Right hindlimb (tissue), 1 donor: ENCODE results near the gene MEGF9.

Experiments
- DNase-seq: peaks from one replicate; pipeline ENCODE4 v3.0.0-alpha.2; 2018

MEGF9 gene

DNA sequence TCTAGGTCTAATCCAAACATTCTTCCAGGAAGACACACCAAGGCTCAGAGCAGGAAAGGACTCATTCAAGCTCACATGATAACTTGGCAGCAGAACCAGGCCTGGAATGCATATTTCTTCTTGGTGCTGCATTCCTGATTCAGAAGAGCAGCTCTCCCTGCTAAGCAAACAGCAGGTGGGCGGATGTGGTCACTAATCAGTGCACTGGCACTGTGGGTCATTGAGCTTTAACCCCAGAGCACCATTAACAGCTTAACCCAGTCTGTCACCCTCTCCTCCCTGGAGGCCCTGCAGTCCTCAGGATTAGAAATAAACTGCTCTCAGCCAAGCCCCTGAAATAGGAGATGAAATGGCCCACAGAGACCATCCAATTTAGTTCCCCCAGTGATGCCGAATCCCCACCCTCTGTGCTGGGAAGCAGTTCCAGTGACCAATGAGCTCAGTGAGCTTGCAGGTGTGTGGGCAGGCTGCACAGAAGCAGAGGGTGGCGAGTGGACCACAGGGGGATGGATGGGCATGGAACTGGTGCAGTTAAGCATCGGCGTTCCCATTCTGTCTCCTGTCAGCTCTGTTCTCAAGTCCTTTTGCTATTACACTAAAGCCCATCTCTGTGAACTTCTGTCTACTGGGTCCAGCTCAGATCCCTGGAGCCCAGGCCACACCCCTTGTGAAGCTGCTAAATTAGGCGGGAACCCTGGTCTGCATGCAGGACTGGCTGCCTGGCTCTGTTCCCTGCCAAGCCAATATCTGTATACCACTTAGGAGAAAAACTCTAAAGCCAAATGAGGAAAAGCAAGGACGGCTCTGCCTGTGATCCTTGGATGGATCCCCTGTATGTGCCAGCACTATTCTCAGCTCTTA lies 16.6 kb upstream of the MEGF9 start:
- DNase-seq = peak; percentile 36

DNA sequence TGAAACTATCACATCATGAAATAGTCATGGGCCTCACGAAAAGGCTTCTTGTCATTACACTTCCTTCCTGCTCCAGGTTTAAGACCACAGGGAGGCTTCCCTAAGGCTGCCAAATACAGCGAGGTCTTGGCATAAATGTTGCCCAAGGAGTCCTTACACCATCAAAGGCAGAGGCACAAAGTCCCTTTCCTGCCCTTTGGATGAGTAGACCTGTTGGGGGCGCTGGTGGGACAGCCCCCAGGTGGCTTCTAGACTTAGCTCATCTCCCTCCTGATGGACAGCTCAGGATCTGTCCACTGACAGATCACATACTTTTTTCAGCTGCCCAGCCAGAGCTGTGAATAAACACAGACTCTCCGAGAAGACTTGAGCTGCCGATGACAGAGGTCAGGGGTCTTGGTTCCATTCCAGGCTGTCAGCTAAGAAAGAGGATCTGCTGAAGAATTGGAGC lies 15.5 kb upstream of the MEGF9 start:
- DNase-seq = no peak

DNA sequence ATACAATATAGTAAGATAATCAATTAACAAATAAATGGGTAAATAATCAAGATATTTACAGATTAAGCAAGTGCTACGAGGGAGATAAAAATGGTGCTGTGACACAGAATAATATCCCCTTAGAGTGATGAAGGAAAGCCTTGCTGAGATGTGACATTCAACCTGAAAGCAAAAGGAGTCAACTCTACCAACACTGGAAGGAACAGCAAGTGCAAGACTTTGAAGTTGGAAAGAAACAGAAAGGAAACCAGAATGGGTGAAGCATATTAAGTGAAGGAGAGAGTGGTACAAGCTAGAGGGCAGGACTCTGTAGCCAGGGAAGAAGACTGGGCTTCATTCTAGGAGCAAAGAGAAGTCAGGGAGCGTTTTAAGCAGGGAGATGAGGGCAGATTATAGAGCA lies 12.2 kb upstream of the MEGF9 start:
- DNase-seq = no peak

DNA sequence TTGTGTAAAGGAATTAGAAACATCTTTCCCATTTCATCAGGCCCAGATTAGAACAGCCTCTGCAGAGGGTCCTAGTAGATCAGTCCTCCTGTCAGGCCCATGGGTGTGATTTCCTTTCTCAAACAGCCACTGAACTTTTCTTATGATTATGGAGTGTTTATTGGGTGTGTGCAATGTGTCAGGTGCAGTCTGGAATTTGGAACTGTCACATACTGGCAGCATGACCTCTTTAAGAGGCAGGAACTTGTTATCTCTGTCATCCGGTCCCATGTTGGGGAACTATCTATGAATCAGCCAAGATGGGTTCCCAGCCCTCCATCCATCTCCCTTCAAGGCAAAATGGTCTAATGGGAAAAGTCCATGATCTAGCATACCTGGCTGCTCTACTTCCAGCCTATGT lies 11.6 kb upstream of the MEGF9 start:
- DNase-seq = no peak

DNA sequence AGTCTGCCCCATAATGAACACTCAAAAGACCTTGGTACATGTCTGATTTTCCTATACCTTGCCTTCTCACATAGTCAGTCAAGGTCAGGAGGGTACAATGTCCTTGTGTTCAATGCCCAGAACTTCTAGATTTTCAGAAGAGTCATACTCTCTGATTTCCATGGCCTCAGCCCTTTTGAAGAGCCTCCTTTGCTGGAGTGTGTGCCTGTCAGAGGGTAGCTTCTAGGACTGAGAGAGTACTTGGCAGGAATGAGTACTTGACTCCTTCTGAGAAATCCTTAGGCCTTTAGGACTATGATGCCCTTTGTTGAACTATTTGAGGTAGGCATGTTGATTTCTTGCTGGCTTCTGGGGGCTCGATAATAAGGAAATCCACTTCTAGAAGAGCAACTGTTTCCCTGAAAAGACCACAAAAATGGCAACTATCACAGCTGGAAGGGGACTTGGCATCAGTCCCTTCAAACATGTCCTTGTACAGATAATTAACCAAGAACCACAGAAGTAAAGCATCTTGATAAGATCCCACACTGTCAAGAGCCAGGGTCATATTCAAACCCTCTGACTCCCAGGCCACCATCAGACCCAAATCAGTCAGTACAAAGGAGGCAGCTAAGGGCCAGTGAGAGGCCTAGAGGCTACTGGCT lies 10.6 kb upstream of the MEGF9 start:
- DNase-seq = no peak

DNA sequence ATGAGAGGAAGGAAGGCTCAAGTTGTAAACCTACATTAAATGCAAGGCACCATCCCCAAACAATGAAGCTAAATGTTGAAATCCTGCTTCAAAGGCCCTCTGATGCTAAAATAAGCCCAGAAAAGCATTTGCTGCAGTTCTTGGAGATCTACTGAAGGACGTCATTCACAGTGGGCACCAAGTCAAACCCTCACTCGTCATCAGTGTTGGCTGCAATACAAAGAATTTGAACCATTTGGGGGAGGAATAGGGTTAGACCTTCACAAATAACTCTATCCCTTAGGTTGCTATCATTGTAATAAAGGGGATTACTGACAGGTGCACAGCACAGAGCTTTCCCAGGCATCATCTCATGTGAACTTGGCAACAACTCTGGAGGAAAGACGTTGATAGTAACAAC lies 9.3 kb upstream of the MEGF9 start:
- no peak for DNase-seq

DNA sequence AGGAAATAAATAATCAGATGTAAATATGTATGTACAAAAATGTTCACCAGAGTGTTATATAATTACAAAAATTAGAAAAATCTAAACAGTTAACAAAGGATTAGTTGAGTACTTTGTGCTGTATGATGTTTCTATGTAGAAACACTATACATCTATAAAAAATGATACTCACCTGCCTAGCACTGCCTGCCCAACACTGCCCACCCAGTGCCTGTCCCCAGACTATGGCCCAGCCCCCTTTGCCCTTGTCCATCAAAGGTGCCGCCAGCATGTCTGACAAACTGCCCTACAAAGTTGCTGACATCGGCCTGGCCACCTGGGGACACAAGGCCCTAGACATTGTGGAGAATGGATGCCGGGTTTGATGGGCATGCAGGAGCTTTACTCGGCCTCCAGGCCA lies 6.1 kb upstream of the MEGF9 start:
- no peak for DNase-seq

DNA sequence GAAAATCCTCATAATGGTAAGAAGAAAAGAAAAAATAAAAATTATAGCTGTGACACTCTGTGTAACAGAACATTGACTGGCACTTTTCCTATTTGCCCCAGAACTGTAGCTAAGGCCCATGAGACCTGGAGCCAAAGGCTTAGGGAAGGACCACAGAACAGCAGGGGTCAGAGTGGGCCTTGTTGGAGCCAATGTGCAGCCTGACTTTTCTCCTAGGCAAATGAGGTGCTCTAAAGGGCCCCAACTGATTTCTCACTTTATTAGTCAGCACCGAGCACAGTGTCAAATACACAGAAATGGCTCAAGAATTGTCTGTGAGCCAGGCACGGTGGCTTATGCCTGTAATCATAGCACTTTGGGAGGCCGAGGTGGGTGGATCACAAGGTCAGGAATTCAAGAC lies 4.0 kb upstream of the MEGF9 start:
- no peak for DNase-seq

DNA sequence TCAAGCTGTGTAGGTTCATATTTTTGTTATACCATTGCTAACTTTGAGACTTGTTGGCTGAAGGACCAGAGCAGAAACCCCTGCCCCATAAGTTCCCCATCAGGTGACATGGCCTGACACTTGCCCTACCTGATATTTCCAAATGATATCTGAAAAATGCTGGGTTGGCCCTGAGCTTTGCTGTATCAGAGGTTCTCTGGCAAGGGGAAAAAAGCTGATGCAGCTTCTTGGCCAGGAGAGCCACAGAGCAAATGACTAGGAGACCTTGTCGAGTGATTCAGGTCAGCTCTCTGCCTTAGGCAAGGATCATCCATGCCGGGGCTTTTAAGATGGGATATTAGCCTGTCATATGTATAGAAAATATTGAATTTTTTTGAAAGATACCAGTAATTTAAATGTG lies 2.9 kb upstream of the MEGF9 start:
- no peak for DNase-seq

DNA sequence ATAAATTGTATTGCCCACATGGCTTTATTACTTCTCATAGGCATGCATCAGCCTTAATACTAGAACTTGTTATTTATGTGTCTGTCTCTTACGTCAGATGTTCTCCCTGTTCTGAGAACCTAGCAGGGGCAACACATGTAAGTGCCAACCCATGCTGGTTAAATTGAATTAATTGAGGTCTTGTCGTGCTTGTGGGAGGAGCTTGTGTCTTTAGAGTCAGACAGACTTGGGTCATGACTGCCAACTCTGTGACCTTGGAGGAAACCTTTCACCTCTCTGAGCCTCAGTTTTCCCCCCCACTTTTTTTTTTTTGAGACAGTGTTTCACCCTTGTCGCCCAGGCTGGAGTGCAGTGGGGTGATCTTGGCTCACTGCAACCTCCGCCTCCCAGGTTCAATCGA lies 2.2 kb upstream of the MEGF9 start:
- no peak for DNase-seq

DNA sequence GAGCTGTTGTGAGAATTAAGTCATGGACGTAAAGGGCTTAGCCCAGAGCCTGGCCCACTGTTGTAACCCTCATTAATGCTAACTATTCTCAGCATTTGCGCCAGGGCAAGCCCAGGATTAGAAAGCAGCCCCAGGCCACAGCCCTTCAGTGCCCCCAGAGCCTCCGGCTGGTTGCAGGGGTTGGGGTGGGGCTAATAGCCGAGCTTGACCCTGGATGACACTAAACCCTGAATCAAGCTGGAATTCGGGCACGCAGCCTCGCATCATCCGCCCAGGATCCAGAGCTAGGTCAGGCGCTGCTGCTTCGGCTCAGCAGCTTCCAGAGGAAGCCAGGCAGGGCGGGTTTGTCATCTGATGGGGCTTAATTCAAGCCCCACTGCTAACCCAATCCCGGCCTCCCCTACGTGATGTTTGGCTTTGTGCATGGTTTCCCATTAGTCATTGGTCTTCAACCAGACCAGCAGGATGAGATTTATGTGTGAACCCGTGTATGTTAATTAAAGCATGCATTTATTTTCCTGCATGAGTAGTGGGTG lies 1.2 kb upstream of the MEGF9 start:
- peak; percentile 48 for DNase-seq

DNA sequence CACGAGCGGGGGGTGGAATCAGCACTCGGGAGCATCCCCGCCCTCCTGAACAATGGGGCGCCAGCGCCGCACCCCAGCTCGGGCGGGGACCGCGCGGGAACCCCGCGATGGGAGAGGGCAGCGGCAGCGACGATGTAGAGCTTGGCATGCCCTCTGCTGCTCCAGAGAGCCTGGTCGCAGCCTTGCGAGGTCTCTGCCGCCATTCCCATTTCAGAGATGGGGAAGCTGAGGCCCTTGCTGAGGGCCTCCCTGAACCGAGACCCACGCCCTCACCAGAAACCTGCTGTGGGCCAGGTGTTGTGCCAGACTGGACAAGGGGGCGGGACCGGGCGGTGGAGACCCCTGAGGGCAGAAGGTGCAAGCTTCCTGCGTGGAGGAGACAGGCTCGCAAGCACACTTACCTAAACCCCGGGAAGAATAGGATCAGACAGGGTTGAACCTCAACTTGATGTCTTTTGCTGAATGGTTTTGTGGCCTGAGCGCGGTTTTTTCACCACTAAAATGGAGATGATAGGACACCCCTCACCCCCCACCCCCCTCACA lies 647 bp upstream of the MEGF9 start:
- no peak for DNase-seq

DNA sequence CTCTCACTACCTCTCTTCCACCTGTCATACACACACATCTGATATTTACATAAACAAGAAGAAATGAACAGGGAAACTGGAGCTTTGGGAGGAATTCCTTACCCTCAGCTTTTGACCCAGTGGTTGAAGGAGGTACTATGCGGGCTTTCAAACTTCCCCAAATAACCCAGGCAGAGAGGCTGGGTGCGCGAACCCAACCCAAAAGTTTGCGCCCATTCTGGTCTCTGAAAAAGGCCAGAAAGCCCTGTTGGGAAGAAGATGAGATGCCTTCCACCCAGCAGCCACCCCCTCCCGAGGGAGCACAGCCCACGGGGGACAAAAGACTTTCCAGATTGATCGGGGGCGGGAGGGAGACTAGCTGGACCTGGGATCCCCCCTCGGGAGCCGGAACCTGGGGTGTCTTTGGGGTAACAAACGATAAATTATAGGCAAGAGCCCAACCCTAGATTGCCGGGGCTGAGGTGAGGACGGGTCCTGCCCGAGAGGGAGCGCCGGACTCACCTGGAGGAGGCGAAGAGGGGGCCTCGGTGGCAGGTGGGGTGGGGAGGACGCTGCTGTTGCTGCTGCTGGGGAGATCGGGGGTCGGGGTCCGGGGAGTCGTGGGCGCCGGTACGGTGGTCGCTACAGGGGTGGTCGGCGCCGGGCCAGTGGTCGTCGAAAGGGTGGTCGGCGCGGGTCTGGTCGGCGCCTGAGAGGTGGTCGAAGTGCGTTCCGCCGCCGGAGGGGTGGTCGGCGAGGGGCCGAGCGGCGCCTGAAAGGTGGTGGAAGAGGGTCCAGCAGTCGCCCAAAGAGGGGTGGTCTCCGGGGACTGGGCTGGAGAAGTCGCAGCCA lies 798 bp downstream of the MEGF9 start:
- DNase-seq = peak; percentile 51

DNA sequence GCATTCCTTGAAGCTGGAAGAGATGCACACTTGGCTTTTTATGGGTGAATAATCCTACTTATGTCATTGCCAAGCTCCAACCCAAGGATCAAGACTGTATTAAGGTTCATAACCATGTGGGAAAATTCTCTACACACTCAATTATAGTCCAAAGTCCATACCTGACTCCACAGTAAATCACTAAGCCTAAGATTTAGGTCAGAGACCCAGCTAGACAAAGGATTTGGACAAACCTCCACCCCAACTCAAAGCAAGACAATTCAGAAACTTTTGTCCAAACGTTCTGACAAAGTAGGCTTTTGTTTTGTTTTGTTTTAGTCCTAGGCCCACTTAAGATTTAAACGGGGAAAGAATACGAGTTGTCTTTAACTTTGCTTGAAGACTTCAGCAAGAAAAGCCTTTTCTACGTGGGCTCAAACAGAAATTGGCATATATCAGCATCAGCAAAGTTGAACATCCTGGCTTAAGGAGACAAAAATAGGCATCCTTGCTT lies 1.7 kb downstream of the MEGF9 start:
- no peak for DNase-seq

DNA sequence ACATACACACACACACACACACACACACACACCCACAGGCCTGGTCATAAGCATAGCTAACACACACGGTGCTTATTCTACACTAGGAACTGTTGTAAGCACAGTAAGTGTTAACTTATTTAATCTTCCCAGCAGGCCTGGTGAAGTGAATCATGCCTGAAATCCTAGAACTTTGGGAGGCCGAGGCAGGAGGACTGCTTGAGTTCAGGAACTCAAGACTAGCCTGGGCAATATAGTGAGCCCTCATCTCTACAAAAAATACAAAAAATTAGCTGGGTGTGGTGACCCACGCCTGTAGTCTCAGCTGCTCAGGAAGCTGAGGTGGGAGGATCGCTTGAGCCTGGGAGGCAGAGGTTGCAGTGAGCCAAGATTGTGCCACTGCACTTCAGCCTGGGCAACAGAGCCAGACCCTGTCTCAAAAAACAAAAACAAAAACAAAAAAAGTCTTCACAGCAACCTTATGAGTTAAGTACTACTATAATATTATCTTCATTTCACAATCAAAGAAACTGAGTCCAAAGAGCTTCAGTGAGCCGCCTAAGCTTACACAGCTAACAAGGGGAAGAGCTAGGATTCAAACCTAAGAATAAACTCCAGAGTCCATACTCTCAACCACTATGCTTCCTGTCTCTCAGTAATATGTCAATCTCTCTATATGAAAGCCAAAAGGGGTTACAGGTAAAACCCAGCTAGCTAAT lies 2.3 kb downstream of the MEGF9 start:
- DNase-seq = no peak

DNA sequence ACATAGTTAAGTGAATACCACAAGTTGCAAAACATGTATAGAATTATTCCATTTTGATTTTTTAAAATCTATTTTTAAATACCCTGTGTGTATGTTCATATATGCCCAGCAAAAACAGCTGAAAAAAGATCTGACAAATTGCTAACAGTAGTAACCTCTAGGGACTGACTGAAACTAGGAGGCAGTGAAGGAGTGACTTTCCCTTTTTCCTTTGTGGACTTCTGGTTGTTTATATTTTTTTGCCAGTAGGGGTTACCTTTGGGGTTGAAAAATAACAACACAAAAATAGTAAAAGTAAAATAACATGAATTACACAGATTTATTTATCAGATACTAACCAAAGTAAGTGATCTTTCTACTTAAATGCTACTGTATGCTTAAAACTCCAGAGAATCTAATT lies 2.9 kb downstream of the MEGF9 start:
- DNase-seq = no peak

DNA sequence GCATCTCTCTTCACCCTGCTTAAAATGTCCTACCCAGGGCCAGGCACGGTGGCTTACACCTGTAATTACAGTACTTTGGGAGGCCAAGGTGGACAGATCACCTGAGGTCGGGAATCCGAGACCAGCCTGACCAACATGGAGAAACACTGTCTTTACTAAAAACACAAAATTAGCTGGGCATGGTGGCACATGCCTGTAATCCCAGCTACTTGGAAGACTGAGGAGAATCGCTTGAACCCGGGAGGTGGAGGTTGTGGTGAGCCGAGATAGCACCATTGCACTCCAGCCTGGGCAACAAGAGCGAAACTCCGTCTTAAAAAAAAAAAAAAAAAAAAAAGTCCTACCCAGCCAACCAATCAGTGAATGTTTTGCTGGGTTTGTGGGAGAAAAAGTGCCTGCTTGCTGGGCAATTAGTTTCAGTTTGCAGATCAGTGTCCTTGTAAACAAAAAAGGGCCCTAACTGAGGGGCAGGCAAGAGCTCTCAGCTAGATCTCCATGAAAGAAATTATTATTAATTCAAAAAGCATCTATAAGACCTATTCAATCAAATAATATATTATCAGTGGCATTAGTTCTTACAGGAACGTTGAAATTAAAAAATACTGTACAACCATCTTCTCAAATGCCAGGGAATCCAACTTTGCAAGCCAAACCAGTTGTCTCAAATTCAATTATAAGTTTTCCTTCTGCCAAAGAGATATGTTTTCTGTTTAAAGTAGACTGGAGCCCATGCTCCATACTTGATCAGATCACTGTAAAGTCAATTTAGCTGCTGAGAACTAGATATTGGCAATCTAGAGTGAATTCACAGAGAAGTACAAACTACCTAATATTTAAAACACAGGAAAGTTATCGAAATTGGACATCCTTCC lies 3.9 kb downstream of the MEGF9 start:
- DNase-seq = no peak

DNA sequence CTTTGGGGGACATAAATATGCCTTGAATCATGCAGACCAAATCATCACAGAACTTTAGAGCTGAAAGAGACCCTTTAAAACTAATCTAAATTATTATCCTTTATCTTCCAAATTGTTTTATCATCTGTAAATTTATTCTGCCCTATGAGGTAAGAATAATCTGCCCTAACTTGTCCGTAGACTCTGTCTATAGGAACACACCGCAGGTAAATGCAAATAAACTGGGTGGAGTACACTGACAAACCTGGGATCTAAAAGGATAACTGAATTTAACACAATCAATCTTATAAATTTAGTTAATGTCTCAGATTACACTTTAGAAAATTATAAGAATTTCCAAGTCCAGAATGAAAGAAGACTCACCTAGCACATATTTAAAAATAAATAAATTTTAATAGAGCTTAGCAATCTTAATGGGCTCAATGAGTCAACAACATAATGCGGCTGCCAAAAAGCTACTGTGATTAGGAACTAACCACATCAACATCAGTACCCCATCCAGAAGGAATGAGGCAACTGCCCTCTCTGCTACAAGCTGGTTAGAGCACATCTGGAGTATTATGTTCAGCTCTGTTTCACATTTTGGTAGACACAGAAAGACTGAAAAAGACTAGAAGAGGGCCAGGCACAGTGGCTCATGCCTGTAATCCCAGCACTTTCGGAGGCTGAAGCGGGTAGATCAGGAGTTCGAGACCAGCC lies 5.6 kb downstream of the MEGF9 start:
- DNase-seq = no peak

DNA sequence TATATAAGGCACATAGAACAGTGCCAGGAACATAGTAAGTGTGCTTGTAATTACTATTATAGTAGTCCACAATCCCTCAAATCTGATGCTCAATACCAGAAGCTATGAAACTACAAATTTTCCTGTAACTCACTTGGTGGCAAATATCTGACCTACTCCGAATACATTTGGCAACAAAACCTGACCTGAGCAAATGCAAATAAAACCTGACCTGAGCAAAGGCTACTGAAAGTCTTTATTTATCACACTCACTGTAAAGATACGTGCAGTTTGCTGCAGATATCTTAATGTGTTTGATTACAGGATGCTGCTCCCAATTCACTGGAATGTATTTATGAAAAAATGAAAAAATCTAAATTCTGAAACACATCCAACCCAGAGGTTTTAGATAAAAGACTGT lies 7.1 kb downstream of the MEGF9 start:
- DNase-seq = no peak

DNA sequence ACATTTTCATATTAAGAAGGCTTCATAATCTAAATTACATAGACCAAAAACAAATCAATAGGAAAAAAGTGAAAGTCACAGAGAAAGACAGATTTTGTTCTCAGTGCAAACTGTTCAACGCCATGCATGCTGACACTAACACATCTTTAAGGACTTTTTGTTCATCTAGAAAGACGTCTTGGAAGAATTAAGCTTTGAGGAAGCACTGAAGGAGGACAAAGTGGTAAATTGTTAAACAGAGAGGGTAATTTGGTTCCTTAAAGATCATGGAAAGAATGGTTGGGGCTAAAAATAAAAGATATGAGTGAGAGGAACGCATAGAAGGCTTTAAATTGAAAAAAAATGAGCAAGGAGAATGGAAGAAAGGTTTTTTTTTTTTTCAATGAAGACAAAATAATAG lies 9.1 kb downstream of the MEGF9 start:
- no peak for DNase-seq

DNA sequence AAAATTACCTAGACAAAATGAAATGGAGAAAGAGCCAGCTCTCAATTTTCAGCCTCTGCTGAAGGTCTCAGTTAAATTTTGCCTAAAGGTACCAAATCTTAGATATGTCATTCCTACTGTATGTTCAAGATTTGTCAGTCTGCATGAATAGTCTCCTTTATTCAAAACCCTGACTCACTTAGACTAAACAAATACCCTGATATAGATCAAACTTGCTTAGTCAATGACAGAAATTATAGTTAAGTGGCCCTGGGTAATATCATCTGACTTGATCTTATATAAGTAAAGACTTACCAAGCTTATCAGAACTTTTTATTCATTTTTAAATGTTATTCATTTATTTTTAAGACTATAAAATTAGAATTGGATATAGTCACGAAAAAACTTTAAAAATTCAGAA lies 12.2 kb downstream of the MEGF9 start:
- no peak for DNase-seq
